ENCODE data around the gene SLC25A1.

Gene SLC25A1

GRCh38 chr22:19178657-19179496 lies at the start of gene SLC25A1:
Gene SLC25A1 (minus strand): TSS chr22:19178736. CDS start chr22:19178673, 63 bp downstream.
- FAIRE-seq (peak; percentile 65), DNase-seq (ENCODE audit: low spot score) (peak; percentile 94)

DNA sequence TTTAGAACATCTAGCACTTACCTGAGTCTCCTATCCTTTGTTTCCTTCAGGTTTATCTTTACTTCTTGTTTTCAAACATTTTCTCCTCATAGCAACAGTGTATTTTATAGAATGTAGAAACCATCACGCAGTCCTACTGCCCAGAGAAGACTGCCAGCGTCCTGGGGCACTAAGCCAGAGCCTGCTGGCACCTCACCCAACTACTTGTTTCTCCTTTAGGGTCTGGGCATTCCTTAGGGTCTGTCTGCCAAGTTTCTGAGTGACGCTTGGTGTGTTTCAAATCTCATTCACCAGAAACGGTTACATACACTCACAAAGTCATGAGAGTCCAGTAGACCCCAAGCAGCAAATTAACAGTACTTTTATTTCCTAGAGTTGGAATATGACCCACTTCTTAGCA lies 49.6 kb upstream of the SLC25A1 start:
- FAIRE-seq (no peak), DNase-seq (ENCODE audit: low spot score) (no peak)

DNA sequence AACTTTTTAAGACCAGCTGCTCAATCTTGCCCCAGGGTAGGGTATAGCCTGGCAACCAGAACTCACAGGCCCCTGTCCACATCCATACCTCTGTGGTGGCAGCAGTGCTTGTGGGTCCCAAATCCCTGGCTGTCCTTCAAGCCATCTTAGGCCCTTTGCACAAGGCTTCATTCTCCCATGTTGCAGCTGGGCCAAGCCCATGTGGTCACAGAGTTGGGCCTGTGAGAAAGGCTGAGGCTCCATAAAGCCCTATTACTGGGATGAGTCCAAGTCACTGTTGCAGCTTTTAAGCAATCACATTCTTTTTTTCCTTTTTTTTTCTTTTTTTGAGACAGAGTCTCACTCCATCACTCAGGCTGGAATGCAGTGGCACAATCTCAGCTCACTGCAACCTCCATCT lies 47.9 kb upstream of the SLC25A1 start:
- FAIRE-seq = no peak
- no peak for DNase-seq (ENCODE audit: low spot score)

DNA sequence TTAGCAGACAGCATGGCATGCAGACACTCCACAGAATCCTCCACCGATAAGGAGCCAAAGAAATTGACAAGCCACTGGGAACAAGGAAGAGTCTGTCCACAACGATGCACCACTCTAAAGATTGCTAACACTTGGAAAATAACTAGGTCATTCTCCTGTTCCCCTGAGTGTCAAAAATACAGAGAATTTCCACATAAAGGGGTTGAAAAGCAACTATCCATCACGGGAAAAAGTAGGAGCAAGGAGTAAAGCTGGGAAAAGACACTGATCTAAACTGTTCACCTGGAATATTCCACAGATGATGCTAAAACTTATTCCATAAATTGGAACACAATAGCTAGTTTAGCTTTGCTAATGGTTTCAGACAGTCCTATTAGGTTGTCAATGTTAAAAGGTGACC lies 47.0 kb upstream of the SLC25A1 start:
- FAIRE-seq = no peak
- no peak for DNase-seq (ENCODE audit: low spot score)

GRCh38 chr22:19224985-19225384 lies 46.4 kb upstream of the SLC25A1 start:
- FAIRE-seq = no peak
- DNase-seq (ENCODE audit: low spot score) = no peak

GRCh38 chr22:19224557-19224956 lies 46.0 kb upstream of the SLC25A1 start:
- DNase-seq (ENCODE audit: low spot score) (no peak), FAIRE-seq (no peak)

DNA sequence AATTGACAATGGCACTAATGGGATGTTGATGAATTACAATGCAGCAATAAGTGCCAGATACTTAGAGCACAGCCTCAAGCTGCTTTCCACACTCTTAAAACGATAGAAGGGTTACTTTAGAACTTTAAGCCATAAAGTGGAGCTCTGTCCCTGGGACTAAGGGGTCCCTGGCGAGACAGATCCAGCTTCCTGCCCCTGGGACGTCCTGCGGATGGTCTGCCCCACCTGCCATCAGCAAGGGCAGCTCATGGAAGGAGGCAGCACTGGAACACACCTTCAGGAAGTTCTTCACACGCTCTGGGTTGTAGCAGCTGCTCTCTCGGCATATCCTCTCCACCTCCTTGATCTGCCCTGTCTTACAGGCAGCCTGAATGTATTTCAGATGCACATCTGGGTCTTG lies 45.1 kb upstream of the SLC25A1 start:
- FAIRE-seq (no peak), DNase-seq (ENCODE audit: low spot score) (no peak)

GRCh38 chr22:19223110-19223509 lies 44.6 kb upstream of the SLC25A1 start:
- FAIRE-seq = no peak
- DNase-seq (ENCODE audit: low spot score) = no peak

GRCh38 chr22:19222242-19223005 lies 43.9 kb upstream of the SLC25A1 start:
- no peak for DNase-seq (ENCODE audit: low spot score)
- FAIRE-seq = no peak

DNA sequence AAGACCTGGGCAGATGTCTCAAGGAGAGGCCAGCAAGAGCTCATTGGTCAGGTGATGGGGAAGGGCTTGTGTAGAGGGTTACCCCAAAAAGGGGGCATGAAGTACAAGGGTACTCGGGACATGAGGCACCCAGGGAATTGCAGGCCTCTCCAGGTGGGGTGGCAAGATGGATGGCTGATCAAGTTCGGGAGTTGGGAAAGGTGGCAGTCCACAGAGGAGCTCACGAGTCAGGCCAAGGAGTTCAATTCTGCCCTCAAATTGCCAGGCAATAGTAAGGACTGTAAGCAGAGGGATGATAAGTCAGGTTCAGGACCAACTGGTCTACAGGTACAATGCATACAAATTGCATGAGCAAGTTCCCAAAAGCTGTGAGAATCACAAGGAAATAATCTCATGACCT lies 42.3 kb upstream of the SLC25A1 start:
- FAIRE-seq = no peak
- no peak for DNase-seq (ENCODE audit: low spot score)

- FAIRE-seq (no peak), DNase-seq (ENCODE audit: low spot score) (no peak)
Measured at GRCh38 chr22:19218541-19219233, 40.2 kb upstream of the SLC25A1 start.

- no peak for FAIRE-seq
Measured at GRCh38 chr22:19216579-19216978, 38.0 kb upstream of the SLC25A1 start.

DNA sequence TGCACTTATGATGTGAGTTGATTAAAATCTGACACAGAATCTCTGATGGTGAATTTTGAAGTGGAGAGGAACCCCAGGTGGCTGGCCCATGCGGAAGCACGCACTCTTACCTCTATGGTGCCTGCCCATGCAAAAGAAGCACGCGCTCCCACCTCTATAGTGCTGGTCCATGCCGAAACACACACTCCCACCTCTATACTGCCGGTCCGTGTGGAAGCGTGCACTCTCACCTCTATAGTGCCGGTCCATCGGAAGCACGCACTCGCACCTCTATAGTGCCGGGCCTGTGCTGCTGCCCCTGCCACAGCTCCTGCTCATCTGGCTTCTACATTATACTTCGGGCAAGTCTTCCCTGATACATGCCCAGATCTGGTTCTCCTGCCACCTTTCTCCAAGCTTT lies 36.8 kb upstream of the SLC25A1 start:
- FAIRE-seq = no peak
- no peak for DNase-seq (ENCODE audit: low spot score)

More at GRCh38 chr22:19216579-19216978, 38.0 kb upstream of the SLC25A1 start:
- no peak for DNase-seq (ENCODE audit: low spot score)

- no peak for DNase-seq (ENCODE audit: low spot score)
- no peak for FAIRE-seq
Measured at GRCh38 chr22:19214078-19214473, 35.5 kb upstream of the SLC25A1 start.

- FAIRE-seq = no peak
Measured at GRCh38 chr22:19213442-19214077, 35.0 kb upstream of the SLC25A1 start.

DNA sequence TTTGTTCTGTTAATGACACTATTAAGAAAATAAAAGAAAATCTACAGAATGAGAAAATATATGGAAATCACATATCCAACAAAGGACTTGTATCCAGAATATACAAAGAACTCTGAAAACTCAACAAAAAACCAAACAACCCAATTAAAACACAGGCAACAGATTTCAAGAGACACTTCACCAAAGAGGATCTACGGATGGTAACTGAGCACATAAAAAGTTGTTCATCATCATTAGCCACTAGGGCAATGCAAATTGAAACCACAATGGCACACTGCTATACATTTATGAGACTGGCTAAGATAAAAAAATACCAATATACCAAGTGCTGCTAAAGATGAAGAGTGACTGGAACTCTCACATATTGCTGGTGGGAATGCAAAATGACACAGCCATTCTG lies 34.5 kb upstream of the SLC25A1 start:
- DNase-seq (ENCODE audit: low spot score) (no peak), FAIRE-seq (no peak)

More at GRCh38 chr22:19213442-19214077, 35.0 kb upstream of the SLC25A1 start:
- DNase-seq (ENCODE audit: low spot score) = no peak

DNA sequence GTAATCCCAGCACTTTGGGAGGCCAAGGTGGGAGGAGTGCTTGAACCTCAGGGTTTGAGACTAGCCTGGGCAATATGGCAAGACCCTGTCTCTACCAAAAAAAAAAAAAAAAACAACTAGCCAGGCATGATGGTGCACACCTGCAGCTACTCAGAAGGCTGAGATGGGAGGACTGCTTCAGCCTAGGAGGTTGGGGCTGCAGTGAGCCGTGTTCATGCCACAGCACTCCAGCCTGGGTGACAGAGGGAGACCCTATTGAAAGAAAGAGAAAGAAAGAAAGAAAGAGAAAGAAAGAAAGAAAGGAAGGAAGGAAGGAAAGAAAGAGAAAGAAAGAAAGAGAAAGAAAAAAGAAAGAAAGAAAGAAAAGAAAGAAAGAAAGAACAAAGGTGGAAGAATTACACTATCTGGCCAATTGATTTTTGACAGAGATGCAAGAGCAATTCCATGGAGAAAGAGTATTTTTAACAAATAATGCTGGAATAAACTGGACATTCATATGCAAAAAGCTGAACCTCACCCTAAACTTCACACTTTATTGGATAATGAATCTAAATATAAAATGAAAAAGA lies 33.9 kb upstream of the SLC25A1 start:
- DNase-seq (ENCODE audit: low spot score) (no peak), FAIRE-seq (no peak)

DNA sequence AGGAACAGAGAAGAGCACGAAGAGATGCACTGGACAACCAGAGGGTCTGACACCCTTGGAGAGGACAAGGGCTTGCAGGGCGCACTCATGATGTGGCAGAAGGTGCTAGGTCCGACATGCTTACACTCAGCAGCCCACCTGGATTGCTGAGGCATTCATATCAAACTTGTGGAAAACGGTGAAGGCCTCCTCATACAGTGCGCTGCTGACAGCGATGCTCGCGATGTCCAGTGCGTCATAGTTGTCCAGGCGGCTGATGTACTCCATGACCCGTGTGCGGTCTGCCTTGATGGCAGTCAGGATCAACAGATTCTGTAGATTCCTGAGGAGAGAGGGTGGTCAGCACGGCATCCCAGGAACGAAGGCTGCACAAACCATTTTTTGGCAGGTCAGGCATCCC lies 31.7 kb upstream of the SLC25A1 start:
- FAIRE-seq = no peak
- DNase-seq (ENCODE audit: low spot score) = no peak

DNA sequence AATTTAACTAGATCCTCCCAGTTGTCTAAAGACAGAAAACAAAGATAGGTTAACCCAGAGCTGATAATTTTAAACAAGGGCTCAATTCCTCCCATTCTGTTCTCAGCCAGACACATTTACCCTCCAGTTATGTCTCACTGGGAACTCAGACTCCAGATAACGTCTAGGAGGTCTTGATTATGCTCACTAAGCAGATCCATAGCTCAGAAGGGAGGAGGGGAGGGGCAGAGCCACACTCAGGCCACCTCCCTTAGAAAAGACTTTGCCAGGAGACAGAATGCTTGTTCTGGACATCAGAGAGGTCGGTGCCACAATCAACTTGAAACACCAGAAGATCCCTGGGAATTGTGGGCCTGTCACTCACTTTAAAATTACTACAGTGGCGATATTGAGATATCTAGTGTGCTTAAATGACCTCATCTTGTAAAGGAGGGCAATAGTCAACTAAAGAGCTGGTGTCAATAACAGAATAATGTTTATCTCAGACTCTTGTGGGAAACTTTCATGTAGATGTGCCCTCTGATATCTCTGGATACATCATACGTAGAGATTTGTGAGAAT lies 29.8 kb upstream of the SLC25A1 start:
- DNase-seq (ENCODE audit: low spot score) = no peak
- FAIRE-seq = no peak

- DNase-seq (ENCODE audit: low spot score) (no peak), FAIRE-seq (no peak)
Measured at GRCh38 chr22:19207884-19208283, 29.3 kb upstream of the SLC25A1 start.

DNA sequence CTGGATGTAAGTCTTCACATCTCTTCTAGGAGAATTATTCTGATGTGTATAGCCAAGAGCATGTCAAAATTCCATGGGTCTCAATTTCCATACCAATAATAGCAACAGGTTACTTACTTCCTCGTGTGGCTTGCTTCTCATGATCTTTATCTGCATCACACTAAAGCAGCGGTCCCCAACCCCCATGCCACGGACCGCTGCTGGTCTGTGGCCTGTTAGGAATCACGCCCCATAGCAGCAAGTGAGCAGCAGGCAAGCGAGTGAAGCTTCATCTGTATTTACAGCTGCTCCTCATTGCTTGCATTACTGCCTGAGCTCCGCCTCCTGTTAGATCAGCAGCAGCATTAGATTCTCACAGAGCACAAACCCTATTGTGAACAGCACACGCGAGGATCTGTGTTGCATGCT lies 28.9 kb upstream of the SLC25A1 start:
- no peak for DNase-seq (ENCODE audit: low spot score)
- no peak for FAIRE-seq

Data from urothelium cell line (cell line).